ENCODE results near the gene ZBTB34.

DNA sequence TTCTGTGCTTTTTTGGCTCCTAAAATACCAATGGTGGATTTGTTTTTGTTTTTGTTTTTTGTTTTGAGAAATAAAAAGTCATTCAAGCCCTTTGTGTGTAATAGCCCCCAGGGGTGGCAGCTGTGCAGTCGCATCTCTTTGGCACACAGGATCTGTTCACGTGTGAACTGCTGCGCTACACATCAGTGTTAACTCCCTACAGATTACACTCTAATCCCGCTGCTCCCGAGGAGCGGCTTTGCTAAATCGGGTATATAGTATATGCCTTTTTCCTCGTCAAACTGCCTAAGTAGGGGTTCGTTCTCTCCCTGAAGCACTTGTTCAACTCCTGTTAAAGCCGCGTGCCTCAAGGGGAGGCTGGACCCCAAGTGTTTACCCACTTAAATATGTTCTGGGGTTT, 22.3 kb downstream of the ZBTB34 start:
- no peak for TF ChIP-seq EZH2 (IDR thresholded peaks at IDR 0.05; ENCODE audit: borderline replicate concordance, low read length)
- TF ChIP-seq, protein P1, sequence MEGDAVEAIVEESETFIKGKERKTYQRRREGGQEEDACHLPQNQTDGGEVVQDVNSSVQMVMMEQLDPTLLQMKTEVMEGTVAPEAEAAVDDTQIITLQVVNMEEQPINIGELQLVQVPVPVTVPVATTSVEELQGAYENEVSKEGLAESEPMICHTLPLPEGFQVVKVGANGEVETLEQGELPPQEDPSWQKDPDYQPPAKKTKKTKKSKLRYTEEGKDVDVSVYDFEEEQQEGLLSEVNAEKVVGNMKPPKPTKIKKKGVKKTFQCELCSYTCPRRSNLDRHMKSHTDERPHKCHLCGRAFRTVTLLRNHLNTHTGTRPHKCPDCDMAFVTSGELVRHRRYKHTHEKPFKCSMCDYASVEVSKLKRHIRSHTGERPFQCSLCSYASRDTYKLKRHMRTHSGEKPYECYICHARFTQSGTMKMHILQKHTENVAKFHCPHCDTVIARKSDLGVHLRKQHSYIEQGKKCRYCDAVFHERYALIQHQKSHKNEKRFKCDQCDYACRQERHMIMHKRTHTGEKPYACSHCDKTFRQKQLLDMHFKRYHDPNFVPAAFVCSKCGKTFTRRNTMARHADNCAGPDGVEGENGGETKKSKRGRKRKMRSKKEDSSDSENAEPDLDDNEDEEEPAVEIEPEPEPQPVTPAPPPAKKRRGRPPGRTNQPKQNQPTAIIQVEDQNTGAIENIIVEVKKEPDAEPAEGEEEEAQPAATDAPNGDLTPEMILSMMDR (IDR thresholded peaks at IDR 0.05; ENCODE audit: low read length): no peak
